ENCODE results near the gene LYZ.
"Not testable (repeated sequence)": the region's sequence is repeated elsewhere in the genome, so short reads cannot be mapped to it uniquely, and the experiment has no call there.

LYZ gene

DNA sequence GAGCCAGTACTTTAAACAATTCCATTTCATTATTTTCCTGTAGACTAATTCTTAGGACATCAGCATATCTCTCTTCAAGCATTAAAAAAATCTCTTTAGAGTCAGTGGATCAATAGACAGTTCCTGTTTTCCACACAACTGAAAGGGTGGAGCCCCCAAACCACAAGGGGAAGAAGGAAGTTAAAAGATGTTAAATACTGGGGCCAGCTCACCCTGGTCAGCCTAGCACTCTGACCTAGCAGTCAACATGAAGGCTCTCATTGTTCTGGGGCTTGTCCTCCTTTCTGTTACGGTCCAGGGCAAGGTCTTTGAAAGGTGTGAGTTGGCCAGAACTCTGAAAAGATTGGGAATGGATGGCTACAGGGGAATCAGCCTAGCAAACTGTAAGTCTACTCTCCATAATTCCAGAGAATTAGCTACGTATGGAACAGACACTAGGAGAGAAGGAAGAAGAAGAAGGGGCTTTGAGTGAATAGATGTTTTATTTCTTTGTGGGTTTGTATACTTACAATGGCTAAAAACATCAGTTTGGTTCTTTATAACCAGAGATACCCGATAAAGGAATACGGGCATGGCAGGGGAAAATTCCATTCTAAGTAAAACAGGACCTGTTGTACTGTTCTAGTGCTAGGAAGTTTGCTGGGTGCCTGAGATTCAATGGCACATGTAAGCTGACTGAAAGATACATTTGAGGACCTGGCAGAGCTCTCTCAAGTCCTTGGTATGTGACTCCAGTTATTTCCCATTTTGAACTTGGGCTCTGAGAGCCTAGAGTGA lies at the start of gene LYZ:
Gene LYZ, plus strand, starts transcription at position 220 of the 777 bp plus-strand sequence. Its CDS starts 28 bp downstream, at position 248.
- no peak for DNase-seq

DNA sequence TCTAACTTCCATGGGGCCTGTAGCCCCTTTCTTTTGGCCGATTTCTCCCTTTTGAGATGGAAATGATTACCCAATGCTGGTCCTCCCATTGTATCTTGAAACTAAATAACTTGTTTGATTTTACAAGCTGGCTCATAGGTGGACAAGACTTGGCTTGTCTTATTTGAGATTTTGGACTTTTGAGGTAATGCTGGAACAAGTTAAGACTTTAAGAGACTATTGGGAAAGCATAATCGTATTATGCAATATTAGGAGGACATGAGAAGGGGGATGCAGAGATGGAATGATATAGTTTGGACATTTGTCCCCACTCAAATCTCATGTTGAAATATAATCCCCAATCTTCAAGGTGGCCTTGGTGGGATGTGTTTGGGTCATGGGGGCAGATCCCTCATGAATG lies 49.2 kb upstream of the LYZ start:
- no peak for DNase-seq

DNA sequence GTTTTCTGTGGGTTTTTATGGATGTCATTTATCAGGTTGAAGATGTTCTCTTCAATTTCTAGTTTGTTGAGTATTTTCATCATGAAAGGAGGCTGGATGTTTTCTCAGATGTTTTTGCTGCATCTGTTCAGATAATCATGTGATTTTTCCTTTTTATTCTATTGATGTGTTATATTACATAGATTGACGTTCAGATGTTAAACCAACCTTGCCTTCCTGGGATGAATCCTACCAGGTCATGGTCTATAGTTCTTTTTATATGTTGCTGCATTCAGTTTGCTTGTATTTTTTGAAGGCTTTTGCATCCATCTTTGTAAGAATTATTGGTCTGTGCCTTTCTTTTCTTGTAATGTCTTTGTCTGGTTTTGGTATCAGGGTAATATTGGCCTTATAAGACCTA lies 43.9 kb upstream of the LYZ start:
- DNase-seq, result no peak

DNA sequence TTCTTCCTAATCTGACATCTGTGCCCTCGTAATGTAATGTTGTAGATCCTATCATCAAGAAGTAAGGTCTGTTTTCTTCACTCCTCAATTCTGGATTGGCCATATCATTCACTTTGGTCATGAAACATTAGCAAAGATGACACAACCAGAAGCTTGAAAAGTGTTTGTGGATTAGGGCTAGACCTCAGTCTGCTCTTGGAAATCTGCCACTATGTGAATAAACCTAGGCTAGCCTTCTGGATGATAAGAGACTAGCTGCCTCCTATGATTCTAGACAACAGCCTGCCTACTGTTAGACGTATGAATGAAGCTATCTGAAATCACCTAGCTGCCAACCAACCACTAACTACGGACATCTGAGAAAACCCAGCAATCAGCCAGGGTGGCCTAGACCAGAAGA lies 38.7 kb upstream of the LYZ start:
- no peak for DNase-seq

DNA sequence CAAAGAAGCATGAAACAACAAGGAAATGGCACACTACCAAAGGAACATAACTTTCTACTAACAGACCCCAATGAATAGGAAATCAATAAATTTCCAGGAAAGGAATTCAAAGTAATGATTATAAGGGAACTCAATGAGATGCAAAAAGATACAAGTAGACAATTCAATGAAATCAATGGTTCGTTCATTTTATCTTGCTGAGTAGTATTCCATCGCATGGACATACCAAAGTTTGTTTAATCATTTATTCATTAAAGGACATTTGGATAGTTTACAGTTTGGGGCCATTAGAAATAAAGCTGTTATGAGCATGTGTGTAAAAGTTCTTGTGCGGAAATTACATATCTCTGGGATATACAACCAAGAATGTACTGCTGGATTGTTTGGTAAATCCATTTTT lies 35.0 kb upstream of the LYZ start:
- DNase-seq, result no peak

DNA sequence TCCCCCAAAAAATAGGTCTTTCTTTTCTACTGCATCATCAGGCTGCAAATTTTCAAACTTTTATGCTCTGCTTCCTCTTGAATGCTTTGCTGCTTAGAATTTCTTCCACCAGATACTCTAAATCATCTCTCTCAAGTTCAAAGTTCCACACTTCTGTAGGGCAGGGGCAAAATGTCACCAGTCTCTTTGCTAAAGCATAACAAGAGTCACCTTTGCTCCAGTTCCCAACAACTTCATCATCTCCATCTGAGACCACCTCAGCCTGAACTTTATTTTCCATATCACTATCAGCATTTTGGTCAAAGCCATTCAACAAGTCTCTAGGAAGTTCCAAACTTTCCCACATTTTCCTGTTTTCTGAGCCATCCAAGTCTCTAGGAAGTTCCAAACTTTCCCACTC lies 31.4 kb upstream of the LYZ start:
- not testable (repeated sequence) for DNase-seq

DNA sequence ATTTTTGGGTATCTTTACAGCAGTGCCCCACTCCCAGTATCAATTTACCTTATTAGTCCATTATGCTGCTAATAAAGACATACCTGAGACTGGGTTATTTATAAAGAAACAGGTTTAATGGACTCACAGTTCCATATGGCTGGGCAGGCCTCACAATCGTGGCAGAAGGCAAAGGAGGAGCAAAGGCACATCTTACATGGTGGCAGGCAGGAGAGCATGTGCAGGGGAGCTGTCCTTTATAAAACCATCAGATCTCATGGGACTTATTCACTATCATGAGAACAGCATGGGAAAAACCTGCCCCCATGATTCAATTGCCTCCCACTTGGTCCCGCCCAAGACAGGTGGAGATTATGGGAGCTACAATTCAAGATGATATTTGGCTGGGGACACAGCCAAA lies 30.9 kb upstream of the LYZ start:
- DNase-seq, result not testable (repeated sequence)

DNA sequence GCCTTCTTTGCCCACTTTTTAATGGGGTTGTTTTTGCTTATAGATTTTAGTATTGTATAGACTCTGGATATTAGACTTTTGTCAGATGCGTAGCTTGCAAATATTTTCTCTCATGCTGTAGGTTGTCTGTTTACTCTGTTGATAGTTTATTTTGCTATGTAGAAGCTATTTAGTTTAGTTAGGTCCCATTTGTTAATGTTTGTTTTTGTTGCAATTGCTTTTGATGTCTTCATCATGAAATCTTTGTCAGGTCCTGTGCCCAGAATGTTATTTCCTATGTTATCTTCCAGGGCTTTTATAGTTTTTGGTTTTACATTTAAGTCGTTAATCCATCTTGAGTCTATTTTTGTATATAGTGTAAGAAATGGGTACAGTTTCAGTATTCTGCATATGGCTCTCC lies 30.0 kb upstream of the LYZ start:
- DNase-seq, result no peak

DNA sequence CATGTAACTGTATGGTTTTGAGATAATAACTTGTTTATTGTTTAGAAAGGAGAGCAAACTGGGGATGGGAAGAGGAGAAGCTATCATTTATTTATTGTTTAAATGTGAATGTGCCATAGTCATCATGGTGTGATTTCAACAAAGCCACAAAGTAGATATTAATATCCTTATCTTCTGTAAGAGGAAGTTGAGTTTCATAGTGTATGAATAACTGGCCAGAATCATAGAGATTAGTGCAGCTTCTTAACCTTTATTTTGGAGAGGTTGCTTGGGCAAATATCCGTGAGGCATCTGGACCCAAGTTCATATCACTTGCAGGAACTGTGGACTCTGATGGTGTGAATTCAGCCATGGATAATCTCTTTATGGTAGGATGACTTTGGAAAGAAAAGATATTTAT lies 26.8 kb upstream of the LYZ start:
- DNase-seq, result no peak

DNA sequence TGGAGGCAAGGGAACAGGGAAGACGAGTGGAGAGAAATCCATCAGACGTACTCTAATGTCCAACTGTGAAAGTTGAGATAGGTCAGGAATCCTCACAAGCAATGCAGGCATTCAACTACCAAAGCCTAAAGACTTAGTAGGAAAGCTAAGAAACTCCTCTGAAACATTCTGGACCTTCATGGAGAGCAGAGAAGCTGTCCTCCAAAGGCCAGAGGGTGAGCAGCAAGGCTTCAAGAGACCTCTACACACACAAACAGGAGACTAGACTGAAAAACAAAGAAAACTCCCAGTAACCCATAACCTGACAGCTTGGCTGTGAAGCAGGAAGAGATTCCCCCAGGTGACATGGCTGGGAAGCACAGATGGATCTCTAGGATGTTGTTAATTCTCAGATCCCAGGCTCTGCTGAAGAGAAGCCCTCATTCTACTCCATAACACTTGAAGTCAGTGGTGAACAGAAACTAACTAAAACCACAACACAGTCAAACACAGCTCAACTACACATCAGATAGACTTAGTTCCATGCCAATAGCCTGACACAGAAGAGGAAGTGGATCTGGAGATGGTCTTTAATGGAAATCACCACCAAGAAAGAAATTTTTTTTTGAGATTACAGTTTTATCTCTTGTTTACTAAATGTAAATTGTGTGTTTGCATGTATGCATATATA lies 23.2 kb upstream of the LYZ start:
- no peak for DNase-seq

DNA sequence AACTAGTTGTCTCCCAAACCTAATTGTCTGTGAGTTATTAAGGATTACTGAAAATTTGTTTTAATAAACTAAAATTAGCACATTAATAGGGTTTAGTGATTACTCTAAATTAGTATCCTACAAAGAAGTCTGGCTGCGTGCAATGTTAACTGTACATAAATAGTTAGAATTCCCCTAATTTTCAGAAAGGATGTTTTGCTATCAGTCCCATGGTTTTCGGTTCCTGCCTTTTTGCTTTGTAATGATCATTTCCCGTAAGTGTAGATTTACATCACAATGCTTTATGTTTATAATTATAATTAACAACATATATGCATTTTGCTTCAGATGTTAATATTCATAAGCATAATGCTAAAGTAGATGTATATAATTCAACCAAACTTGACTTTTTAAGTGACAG lies 19.8 kb upstream of the LYZ start:
- no peak for DNase-seq

DNA sequence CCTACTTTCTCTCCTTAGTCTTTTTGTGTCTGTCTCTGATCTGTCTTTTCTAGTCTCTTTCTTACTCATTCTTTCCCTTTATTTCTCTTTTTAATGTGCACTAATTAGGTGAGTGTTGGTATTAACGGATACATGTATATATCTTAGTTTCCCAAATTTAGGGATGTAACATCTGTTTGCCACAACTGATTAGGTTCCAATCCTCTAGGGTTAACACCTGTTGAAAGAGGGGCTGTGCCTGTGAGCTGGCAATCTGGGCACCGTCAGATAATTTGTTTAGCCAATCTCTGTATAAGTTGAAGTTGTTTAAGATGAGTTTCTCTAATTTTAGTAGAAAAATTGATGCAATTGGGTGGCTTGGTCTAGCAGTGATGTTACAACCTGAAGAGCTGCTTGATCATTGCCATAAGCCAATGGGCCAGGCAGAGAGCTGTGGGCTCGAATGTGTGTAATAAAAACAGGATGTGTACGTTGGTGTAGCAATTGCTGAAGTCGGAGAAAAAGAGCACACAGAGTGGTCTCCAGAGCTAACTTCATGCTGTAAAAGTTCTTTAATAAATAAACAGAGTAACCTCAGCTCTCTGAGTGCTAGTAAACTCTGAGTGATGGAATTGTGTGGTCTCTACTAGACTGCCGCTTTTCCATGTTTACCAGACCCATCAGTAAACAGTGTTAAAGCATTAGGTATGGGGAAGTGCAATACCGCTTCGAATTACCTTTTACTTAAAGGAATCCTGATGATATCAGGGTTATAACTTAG lies 18.3 kb upstream of the LYZ start:
- DNase-seq, result peak; percentile 34

DNA sequence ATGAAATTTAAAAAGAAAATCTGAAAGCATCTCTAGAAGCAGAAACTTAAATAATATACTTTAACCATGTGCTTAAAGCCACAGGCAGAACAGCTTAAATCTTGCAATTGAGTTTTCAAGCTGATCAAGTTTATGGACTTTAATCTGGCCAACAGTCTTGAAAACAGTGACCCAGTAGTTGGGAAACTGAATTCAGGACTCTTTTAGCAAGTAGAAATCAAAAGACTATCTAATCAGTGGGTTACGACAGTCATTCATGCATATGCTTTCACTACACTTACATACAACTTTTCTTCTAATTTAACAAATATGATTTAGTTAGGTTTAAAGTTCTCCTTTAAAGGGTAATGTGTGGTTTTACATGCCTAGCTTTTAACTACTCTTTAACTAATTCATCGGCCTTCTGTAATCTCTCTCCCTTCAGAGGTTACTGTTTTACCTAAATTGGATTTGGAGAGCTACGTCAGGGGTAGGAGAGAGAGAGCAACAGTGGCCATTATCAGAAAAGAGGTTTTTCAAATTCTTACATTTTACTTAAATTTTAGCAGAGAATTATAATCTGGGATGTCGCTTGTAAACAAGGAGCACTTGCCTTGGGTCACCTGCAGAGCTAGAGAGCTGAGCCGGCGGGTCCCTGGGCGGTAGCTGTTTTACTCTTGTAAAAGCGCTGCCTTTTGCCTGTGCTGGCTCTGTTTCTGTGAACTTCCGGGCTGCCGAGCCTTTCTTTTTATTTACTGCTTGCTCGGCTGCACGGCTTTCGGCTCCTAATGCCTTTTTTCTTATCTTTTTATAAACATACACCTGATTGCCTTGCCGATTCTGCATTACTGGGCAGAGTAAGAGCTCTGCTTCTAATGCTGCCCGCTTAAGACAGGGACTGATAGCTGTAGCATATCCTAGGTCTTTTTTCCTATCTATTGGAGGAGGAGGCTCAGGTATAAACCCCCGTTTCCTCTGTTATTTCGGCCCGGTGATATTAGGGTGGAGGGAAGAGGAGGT lies 17.4 kb upstream of the LYZ start:
- DNase-seq, result peak; percentile 46

DNA sequence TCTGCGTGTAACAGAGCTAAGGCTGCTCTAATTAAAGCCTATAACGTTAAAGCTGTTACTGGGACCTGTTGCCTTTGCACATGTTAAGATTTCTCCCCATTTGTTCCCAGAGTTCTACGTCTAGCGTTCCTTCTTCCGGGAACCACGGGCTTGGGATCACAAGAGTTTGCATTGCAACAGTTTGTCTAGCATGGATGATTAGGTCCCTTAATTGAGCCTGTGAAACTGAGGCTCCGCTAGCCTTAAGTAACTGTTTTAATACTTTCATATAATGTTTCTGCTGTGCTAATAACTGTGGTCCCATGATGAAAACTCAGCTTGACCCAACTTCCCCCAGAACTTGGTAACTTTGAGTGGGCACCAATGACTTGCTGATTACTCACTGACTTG lies 16.7 kb upstream of the LYZ start:
- DNase-seq, result no peak

DNA sequence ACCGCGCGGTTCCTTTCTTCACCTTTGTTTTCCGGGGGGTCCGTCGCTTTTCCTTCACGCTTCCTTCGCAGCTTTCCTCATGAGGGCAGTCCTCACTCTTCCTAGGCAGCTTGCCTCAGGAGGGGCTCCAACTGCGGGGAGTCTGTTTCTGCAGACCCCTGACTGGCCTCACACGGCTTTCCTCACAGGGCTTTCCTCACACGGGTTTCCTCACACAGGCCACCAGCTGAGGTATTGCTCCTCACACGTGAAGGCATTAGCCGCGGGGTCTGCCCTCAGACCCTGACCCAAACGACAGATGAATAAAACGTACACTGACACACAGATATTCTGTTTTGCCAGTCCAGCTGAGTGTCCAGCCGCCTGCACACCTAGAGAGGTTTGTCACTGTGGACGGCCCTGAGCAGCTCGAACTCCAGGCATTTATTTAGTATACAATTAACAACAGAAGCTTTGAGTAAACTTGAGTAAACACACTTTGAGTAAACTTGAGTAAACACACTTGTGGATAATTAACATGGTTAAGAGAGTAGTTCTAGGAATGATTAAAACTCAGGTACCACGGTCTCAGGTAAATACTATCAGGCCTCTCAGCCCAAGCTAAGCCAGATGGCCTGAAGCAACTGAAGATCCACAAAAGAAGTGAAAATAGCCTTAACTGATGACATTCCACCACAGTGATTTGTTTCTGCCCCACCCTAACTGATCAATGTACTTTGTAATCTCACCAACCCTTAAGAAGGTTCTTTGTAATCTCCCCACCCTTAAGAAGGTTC lies 16.1 kb upstream of the LYZ start:
- no peak for DNase-seq

DNA sequence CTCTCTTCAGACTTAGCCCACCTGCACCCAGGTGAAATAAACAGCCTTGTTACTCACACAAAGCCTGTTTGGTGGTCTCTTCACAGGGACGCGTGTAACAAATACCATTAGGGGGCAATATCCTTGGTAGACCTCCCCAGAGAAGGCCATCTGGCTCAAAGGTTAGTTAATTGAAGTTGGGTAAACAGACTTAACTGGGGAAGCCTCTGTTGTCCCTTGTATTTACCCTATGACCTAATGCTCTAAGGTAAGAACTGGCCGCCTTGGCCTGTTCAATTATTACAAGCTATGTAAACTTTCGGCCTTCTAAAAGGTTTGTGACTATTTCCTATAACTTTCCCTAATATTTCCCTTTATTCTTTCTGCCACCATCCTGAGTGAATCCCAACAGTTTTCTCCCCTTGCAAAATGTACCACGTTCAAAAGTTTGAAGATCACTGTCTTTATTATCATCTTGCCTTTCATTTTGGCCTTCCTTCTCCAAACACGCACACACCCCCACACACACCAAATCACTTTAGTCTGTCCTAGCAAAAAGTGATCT lies 15.3 kb upstream of the LYZ start:
- no peak for DNase-seq

DNA sequence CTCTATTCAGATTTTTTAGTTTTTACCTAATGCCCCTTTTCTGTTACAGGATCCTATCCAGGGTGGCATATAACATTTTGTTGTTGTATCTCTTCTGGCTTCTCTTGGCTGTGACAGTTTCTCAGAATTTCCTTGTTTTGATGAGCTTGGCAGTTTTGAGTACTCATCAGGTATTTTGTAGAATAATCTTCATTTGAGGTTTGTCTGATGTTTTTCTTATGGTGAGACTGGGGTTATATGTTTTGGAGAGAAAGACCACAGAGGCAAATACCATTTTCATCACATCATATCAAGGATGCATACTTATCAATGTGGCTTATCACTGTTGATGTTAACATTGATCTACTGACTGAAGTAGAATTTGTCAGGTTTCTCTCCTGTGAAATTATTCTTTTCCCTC lies 14.0 kb upstream of the LYZ start:
- DNase-seq, result no peak

DNA sequence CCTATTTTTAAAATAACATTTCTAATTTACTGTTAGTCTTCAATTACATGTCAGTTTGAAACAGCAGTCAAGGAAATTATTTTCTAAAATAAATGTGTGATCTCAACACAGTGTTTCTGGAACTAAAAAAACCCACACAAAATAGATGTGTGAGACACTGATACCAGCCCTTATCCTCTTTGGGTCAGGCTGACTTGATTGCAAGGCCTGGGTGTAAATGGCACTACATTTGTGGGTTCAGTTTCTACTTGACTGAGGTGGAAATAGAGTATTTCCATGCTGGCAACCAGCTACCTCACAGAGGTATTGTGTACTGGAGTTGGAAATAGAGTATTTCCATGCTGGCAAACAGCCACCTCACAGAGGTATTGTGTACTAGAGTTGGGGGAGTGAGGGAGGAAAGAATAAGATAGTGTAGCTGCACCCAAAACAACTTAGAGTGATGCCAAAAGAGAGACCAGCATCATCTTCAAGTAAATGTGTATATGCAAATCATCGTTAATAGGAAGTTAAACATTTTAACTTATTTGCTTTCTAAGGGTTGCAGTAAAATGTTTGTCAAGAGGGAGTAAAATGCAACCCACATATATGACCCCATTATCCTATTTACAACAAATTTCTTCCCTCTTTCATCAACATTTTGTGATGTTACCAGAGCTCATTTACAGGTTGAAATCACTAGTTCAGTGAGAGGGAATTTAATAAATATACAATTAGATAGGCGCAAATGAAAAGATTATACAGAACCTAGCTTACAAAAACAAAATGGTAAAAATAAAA lies 10.7 kb upstream of the LYZ start:
- DNase-seq, result no peak

DNA sequence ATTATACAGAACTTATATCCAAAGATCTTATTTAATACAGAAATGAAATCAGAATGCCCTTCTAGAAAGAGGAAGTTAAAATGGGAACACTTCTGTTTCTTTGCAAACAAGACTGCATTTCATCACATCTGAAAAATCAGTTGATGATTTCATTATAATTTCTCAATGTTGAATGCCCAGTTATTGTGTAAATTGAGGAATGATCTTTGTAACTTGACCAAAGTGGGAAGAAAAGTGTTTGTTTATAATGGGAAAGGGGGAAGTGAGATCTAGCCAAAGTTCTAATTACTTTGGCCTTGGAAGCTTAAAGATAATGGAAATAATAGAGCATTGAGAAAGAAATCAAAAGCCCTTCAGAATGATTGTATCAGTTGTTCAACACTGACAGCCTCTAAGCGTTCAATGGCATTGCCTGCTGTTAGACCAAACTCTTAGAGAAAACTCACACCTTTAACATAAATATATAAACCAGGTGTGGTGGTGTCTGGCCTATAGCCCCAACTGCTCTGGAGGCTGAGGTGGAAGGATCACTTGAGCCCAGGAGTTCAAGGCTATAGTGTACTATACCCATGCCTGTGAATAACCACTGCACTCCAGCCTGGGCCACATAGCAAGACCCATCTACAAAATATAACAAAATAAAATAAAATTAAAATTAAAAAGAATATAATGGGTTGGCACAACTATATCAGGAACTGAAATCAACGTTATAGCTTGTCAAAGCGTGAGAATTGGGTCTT lies 9.9 kb upstream of the LYZ start:
- no peak for DNase-seq

DNA sequence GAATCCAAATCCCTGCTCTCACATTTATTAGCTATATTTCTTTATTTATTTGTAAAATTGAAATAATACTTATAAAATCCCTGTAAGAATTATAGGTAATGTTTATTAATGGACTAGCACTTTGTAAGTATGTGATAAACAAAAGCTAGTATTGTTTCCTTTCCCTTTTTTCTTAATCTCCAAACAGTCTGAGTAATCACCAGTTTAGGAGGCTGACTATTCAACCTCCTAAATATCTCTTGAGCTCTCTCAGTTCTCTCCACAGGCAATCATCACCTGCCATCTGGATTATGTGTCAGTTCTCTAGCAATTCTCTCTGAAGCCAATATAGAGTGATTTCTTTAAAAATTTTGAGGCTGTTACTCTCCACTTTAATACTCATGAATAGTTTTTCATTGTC lies 9.2 kb upstream of the LYZ start:
- no peak for DNase-seq

Measured in activated CD4-positive, alpha-beta T cell treated with anti-CD3 and anti-CD28 coated beads, Interleukin-2, amount 50 U/mL, for 16 hours (primary cell).